22Rv1 (cell line): ENCODE measurements around the gene RAB7A.

Experiments
- ZFX ChIP-seq: fragments of 450-650 bp; IDR thresholded peaks from 2 replicates; pipeline ENCODE4 v1.6.1; 2017; ENCODE audit warnings: antibody characterized with exemption, borderline replicate concordance
- TF ChIP-seq, protein P1 (sequence below): fragments of 450-650 bp; IDR thresholded peaks from 2 replicates; pipeline ENCODE4 v1.5.1; 2017; ENCODE audit warnings: mild to moderate bottlenecking

DNA sequence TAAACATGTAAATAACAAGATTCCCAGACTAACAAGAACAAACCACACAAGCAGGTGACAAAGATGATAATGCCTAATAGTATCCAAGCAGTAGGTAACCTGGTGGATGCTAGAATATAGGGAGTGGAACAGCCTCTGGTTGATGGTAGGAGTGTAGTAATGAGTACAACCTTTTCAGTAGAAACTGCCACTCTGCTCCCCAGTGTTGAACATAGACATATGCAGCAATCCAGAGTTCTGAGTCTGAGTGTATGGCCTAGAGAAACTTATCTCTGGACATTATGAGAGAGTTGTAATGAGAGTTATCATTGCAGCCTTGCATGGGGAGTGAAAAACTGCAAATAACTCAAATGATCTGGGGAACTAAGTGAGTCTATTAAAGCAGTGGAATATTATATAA lies 77.3 kb downstream of the RAB7A start:
- TF ChIP-seq, protein P1, sequence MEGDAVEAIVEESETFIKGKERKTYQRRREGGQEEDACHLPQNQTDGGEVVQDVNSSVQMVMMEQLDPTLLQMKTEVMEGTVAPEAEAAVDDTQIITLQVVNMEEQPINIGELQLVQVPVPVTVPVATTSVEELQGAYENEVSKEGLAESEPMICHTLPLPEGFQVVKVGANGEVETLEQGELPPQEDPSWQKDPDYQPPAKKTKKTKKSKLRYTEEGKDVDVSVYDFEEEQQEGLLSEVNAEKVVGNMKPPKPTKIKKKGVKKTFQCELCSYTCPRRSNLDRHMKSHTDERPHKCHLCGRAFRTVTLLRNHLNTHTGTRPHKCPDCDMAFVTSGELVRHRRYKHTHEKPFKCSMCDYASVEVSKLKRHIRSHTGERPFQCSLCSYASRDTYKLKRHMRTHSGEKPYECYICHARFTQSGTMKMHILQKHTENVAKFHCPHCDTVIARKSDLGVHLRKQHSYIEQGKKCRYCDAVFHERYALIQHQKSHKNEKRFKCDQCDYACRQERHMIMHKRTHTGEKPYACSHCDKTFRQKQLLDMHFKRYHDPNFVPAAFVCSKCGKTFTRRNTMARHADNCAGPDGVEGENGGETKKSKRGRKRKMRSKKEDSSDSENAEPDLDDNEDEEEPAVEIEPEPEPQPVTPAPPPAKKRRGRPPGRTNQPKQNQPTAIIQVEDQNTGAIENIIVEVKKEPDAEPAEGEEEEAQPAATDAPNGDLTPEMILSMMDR = no peak
- no peak for TF ChIP-seq ZFX
